Activated CD8-positive, alpha-beta T cell treated with anti-CD3 and anti-CD28 coated beads for 36 hours (primary cell): Measurements from ENCODE around the gene LRIG1. TPM values are rescaled to one million over a fixed set of nuclear protein-coding genes. Genes with fewer than 3 reads are reported as not detected.

ENCODE experiments used
- ATAC-seq: fragments of 200-7000 bp; cut with Tn5 transposase; one replicate; pipeline ENCODE4 v1.10.0; 2021; ENCODE audit warnings: mild to moderate bottlenecking, moderate library complexity
- CTCF ChIA-PET: fragments of 350-600 bp; sonication (Branson Sonifier 250); formaldehyde crosslinking; loops from one replicate; lab custom pipeline; 2021; ENCODE audit warnings: antibody characterized with exemption; lab: Charles Lee
- POLR2A ChIA-PET: fragments of 350-600 bp; sonication (Branson Sonifier 250); formaldehyde crosslinking; loops from one replicate; lab custom pipeline; 2021; ENCODE audit warnings: antibody characterized with exemption; lab: Charles Lee
- DNase-seq: peaks from one replicate; pipeline ENCODE4 v3.0.0-alpha.2; 2020
- H3K27ac Mint-ChIP-seq: one replicate; pipeline ENCODE4 v1.8.0; 2021; ENCODE audit warnings: mild to moderate bottlenecking, mixed read lengths
- H3K27me3 Mint-ChIP-seq: one replicate; pipeline ENCODE4 v1.8.0; 2021; ENCODE audit warnings: mixed read lengths
- H3K36me3 Mint-ChIP-seq: one replicate; pipeline ENCODE4 v1.8.0; 2021; ENCODE audit warnings: low read depth, mixed read lengths
- H3K4me1 Mint-ChIP-seq: one replicate; pipeline ENCODE4 v1.8.0; 2021; ENCODE audit warnings: low read depth, mixed read lengths
- H3K4me3 Mint-ChIP-seq: one replicate; pipeline ENCODE4 v1.8.0; 2021; ENCODE audit warnings: mild to moderate bottlenecking, moderate library complexity, mixed read lengths
- H3K9me3 Mint-ChIP-seq: one replicate; pipeline ENCODE4 v1.8.0; 2021; ENCODE audit warnings: mixed read lengths
- CTCF ChIP-seq: fragments of 200-600 bp; IDR thresholded peaks from one replicate; pipeline ENCODE4 v1.8.0; 2022; ENCODE audit warnings: antibody characterized with exemption, mild to moderate bottlenecking
- intact Hi-C: fragments of 100-400 bp; cut with micrococcal nuclease; formaldehyde crosslinking; loops from one replicate; pipeline ENCODE4 v1.10.0; 2022
- total RNA-seq, 2 experiments: library from RNA; stranded (reverse); gene quantifications; one replicate each; pipeline ENCODE4 v1.2.3, GENCODE V29; 2021

Gene LRIG1
- total RNA-seq, 2 experiments from 2014 or later: 12.7 to 13.0 TPM

GRCh38 chr3:66432041-66432766, 68.6 kb downstream of the LRIG1 start:
- DNase-seq: no peak
- ChIA-PET CTCF (no interaction called here), POLR2A (no interaction called here)
- TF ChIP-seq CTCF: no peak
- Mint-ChIP-seq H3K4me1 (peaks cover 13% of the 10 kb centered on the region), H3K27me3 (no peaks in the 10 kb centered on the region), H3K4me3 (no peak overlapping the region), H3K9me3 (no peaks in the 10 kb centered on the region), H3K27ac (no peak overlapping the region), H3K36me3 (peaks cover 2% of the 10 kb centered on the region)
- no peak for ATAC-seq
- intact Hi-C loops: no loop called here

- H3K36me3 Mint-ChIP-seq: peaks cover 2% of the 10 kb centered on the region
- ChIA-PET CTCF (no interaction called here), POLR2A (no interaction called here)
- no peaks in the 10 kb centered on the region for H3K27me3 Mint-ChIP-seq
- H3K4me1 Mint-ChIP-seq: peaks cover 12% of the 10 kb centered on the region
- intact Hi-C loops: no loop called here
- H3K4me3 Mint-ChIP-seq: no peak overlapping the region
- no peaks in the 10 kb centered on the region for H3K9me3 Mint-ChIP-seq
- H3K27ac Mint-ChIP-seq: no peak overlapping the region
- no peak for DNase-seq
- ATAC-seq: no peak
- no peak for TF ChIP-seq CTCF
Measured at GRCh38 chr3:66431494-66431893, 69.3 kb downstream of the LRIG1 start.

DNA sequence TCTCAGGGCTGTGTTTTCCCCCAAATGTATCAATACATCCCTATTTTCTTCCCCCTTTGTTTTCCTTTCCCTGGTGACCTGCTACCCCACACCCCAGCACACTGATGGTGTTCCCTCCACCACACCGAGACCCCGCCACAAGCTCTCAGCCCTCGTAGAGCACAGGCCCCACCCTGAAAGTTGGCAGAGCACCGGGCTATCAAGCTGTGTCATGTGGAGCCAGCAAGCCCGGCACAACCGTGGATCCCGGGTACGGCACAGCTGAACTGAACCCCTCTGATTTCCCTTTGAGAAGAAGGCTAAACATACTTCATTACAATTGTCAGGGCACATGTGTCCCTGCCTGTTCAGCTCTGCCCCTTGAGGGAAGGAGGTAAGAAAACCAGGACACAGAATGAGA, 69.9 kb downstream of the LRIG1 start:
- ATAC-seq (no peak), DNase-seq (no peak)
- Mint-ChIP-seq H3K27me3 (no peaks in the 10 kb centered on the region), H3K27ac (no peak overlapping the region), H3K4me3 (no peak overlapping the region), H3K36me3 (peaks cover 2% of the 10 kb centered on the region), H3K4me1 (peaks cover 14% of the 10 kb centered on the region), H3K9me3 (no peaks in the 10 kb centered on the region)
- TF ChIP-seq CTCF: no peak
- POLR2A ChIA-PET: no interaction called here
- intact Hi-C loops: no loop called here
- CTCF ChIA-PET: no interaction called here

GRCh38 chr3:66428733-66429132, 72.1 kb downstream of the LRIG1 start:
- intact Hi-C loops: no loop called here
- CTCF ChIA-PET: interaction anchor here (1.5 kb wide), 1 partner anchor 50 kb away, joined by 3 read pairs; no protein-coding TSS in a partner anchor
- H3K27ac Mint-ChIP-seq: no peak overlapping the region

More at GRCh38 chr3:66428733-66429132, 72.1 kb downstream of the LRIG1 start:
- H3K4me3 Mint-ChIP-seq: no peak overlapping the region
- H3K36me3 Mint-ChIP-seq: peaks cover 3% of the 10 kb centered on the region
- POLR2A ChIA-PET: no interaction called here
- ATAC-seq (no peak), DNase-seq (no peak)
- no peaks in the 10 kb centered on the region for H3K27me3 Mint-ChIP-seq
- no peaks in the 10 kb centered on the region for H3K9me3 Mint-ChIP-seq
- peaks cover 17% of the 10 kb centered on the region for H3K4me1 Mint-ChIP-seq
- TF ChIP-seq CTCF: no peak
